MM.1S (cell line): Measurements from ENCODE around the gene EPS8L1.
"Not testable (repeated sequence)": the region's sequence is repeated elsewhere in the genome, so short reads cannot be mapped to it uniquely, and the experiment has no call there.

Experiments used
- DNase-seq: peaks from one replicate; pipeline ENCODE4 v3.0.0-alpha.2; 2015
- H2AFZ ChIP-seq: fragments of 300-600 bp; sonication (generic); 2 replicates; pipeline ENCODE4 v1.6.0; 2016; ENCODE audit warnings: antibody characterized with exemption, low read length
- H3F3A ChIP-seq: fragments of 300-600 bp; sonication (generic); 2 replicates; pipeline ENCODE4 v1.6.1; 2016; ENCODE audit warnings: mild to moderate bottlenecking, antibody characterized with exemption, low read length, moderate library complexity, mixed read lengths; ENCODE audit not compliant: insufficient read depth
- H3K27ac ChIP-seq: fragments of 300-600 bp; sonication (generic); 2 replicates; pipeline ENCODE4 v1.5.1; 2016; ENCODE audit warnings: mild to moderate bottlenecking, low read length
- H3K27me3 ChIP-seq: fragments of 300-600 bp; sonication (generic); replicated peaks from 2 replicates; pipeline ENCODE4 v1.6.0; 2016; ENCODE audit warnings: low read length; ENCODE audit not compliant: insufficient read depth
- H3K36me3 ChIP-seq: fragments of 300-600 bp; sonication (generic); replicated peaks from 2 replicates; pipeline ENCODE4 v1.6.1; 2016; ENCODE audit warnings: mild to moderate bottlenecking, low read length, mixed read lengths; ENCODE audit not compliant: insufficient read depth
- H3K4me1 ChIP-seq: fragments of 300-600 bp; sonication (generic); 2 replicates; pipeline ENCODE4 v1.6.1; 2016; ENCODE audit warnings: low read length, mixed read lengths
- H3K4me2 ChIP-seq: fragments of 300-600 bp; sonication (generic); 2 replicates; pipeline ENCODE4 v1.6.0; 2016; ENCODE audit warnings: low read depth, low read length
- H3K4me3 ChIP-seq: fragments of 300-600 bp; sonication (generic); 2 replicates; pipeline ENCODE4 v1.5.1; 2016; ENCODE audit warnings: low read length, mixed read lengths
- H3K79me2 ChIP-seq: fragments of 300-600 bp; sonication (generic); 2 replicates; pipeline ENCODE4 v1.6.1; 2016; ENCODE audit warnings: mixed run types, low read length, mixed read lengths
- H3K9ac ChIP-seq: fragments of 300-600 bp; sonication (generic); 2 replicates; pipeline ENCODE4 v1.6.1; 2016; ENCODE audit warnings: low read length, mixed read lengths
- H3K9me2 ChIP-seq: fragments of 300-600 bp; sonication (generic); replicated peaks from 2 replicates; pipeline ENCODE4 v1.6.1; 2016; ENCODE audit warnings: mild to moderate bottlenecking, low read length, mixed read lengths; ENCODE audit not compliant: insufficient read depth
- H3K9me3 ChIP-seq: fragments of 300-600 bp; sonication (generic); replicated peaks from 2 replicates; pipeline ENCODE4 v1.6.1; 2016; ENCODE audit warnings: mild to moderate bottlenecking, low read length, mixed read lengths; ENCODE audit not compliant: insufficient read depth
- H4K20me1 ChIP-seq: fragments of 300-600 bp; sonication (generic); 2 replicates; pipeline ENCODE4 v1.6.1; 2016; ENCODE audit warnings: mild to moderate bottlenecking, low read length, moderate library complexity, mixed read lengths; ENCODE audit not compliant: insufficient read depth
- CTCF ChIP-seq: fragments of 300-600 bp; sonication (generic); IDR thresholded peaks from 2 replicates; pipeline ENCODE4 v1.5.1; 2016; ENCODE audit warnings: antibody characterized with exemption, low read length, mixed read lengths
- EZH2 ChIP-seq: fragments of 300-600 bp; sonication (generic); optimal IDR thresholded peaks from 2 replicates; pipeline ENCODE3; 2017; ENCODE audit warnings: low read depth, mild to moderate bottlenecking, antibody characterized with exemption, low read length, mixed read lengths
- EZH2phosphoT487 ChIP-seq: fragments of 300-600 bp; sonication (generic); IDR thresholded peaks from 2 replicates; pipeline ENCODE4 v1.6.1; 2018; ENCODE audit warnings: antibody characterized with exemption, low read length

Gene EPS8L1

GRCh38 chr19:55056827-55057226 lies 18.8 kb upstream of the EPS8L1 start:
- DNase-seq: no peak
- Histone ChIP-seq H3K9ac (no peak overlapping the region), H3K4me2 (no peak overlapping the region), H3F3A (no peaks in the 10 kb centered on the region), H3K9me2 (no peaks in the 10 kb centered on the region), H3K4me1 (no peaks in the 10 kb centered on the region), H3K36me3 (peaks cover 5% of the 10 kb centered on the region), H3K9me3 (no peaks in the 10 kb centered on the region), H3K27ac (no peak overlapping the region), H3K27me3 (no peaks in the 10 kb centered on the region), H3K4me3 (no peak overlapping the region), H2AFZ (no peak overlapping the region), H4K20me1 (no peaks in the 10 kb centered on the region), H3K79me2 (peaks cover 39% of the 10 kb centered on the region)
- no peak for TF ChIP-seq EZH2
- no peak for TF ChIP-seq CTCF
- TF ChIP-seq EZH2phosphoT487: no peak

GRCh38 chr19:55058781-55059610 lies 16.7 kb upstream of the EPS8L1 start:
- Histone ChIP-seq H4K20me1 (no peaks in the 10 kb centered on the region), H3K4me2 (no peak overlapping the region), H3K36me3 (no peaks in the 10 kb centered on the region; the same call in none of the 2 replicates), H3K79me2 (peaks cover 44% of the 10 kb centered on the region), H3K27me3 (no peaks in the 10 kb centered on the region), H3K9me3 (no peaks in the 10 kb centered on the region), H3F3A (no peaks in the 10 kb centered on the region), H3K27ac (no peak overlapping the region), H2AFZ (no peak overlapping the region), H3K4me3 (no peak overlapping the region), H3K4me1 (no peaks in the 10 kb centered on the region), H3K9ac (no peak overlapping the region), H3K9me2 (no peaks in the 10 kb centered on the region)
- DNase-seq: no peak
- TF ChIP-seq EZH2 (no peak), EZH2phosphoT487 (no peak), CTCF (no peak)

DNA sequence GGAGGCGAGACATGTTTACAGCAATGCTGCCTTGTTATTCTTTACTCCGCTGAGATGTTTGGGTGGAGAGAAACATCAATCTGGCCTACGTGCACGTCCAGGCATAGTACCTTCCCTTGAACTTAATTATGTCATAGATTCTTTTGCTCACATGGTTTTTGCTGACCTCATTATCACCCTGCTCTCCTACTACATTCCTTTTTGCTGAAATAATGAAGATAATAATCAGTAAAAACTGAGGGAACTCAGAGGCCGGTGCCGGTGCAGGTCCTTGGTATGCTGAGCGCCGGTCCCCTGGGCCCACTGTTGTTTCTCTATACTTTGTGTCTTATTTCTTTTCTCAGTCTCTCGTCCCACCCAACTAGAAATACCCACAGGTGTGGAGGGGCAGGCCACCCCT lies 15.4 kb upstream of the EPS8L1 start:
- H3F3A ChIP-seq, H4K20me1 ChIP-seq, H3K4me1 ChIP-seq, H3K36me3 ChIP-seq, H2AFZ ChIP-seq, H3K27me3 ChIP-seq, H3K27ac ChIP-seq, H3K4me2 ChIP-seq, DNase-seq, H3K4me3 ChIP-seq, H3K9me3 ChIP-seq, H3K9ac ChIP-seq, H3K9me2 ChIP-seq: not testable (repeated sequence)
- peaks cover 40% of the 10 kb centered on the region for H3K79me2 ChIP-seq
